HG03025 (cell line): ENCODE results near the gene ADSS1.

Experiments used
- ATAC-seq: cut with Tn5 transposase; IDR thresholded peaks from one replicate; pipeline ENCODE4 v1.9.1; 2021; ENCODE audit warnings: mild to moderate bottlenecking, moderate library complexity; ENCODE audit not compliant: unreplicated experiment, low FRiP score

Gene ADSS1

GRCh38 chr14:104697892-104698583, 26.0 kb upstream of the ADSS1 start:
- ATAC-seq = no peak

- ATAC-seq = no peak
These were observed 25.2 kb upstream of the ADSS1 start for GRCh38 chr14:104698688-104699425.

GRCh38 chr14:104699426-104699748, 24.6 kb upstream of the ADSS1 start:
- ATAC-seq = no peak

GRCh38 chr14:104700225-104700651, 23.8 kb upstream of the ADSS1 start:
- ATAC-seq = no peak

- no peak for ATAC-seq
These were observed 23.2 kb upstream of the ADSS1 start for GRCh38 chr14:104700747-104701217.

GRCh38 chr14:104701383-104702076, 22.5 kb upstream of the ADSS1 start:
- ATAC-seq = no peak

- ATAC-seq = no peak
These were observed 21.9 kb upstream of the ADSS1 start for GRCh38 chr14:104702106-104702505.

- no peak for ATAC-seq
These were observed 21.4 kb upstream of the ADSS1 start for GRCh38 chr14:104702673-104703072.

- ATAC-seq = no peak
These were observed 20.8 kb upstream of the ADSS1 start for GRCh38 chr14:104703269-104703668.

GRCh38 chr14:104704252-104704651, 19.8 kb upstream of the ADSS1 start:
- ATAC-seq = no peak

- no peak for ATAC-seq
These were observed 18.5 kb upstream of the ADSS1 start for GRCh38 chr14:104705340-104706047.

GRCh38 chr14:104706733-104707607, 17.1 kb upstream of the ADSS1 start:
- ATAC-seq = no peak

- ATAC-seq = no peak
These were observed 16.1 kb upstream of the ADSS1 start for GRCh38 chr14:104707608-104708595.

- no peak for ATAC-seq
These were observed 15.3 kb upstream of the ADSS1 start for GRCh38 chr14:104708606-104709268.

- no peak for ATAC-seq
These were observed 14.5 kb upstream of the ADSS1 start for GRCh38 chr14:104709387-104710039.

- no peak for ATAC-seq
These were observed 13.8 kb upstream of the ADSS1 start for GRCh38 chr14:104710071-104710735.
